Activated gamma-delta T cell treated with Interleukin-2 at 50 U/mL for 16 hours (primary cell): ENCODE results near the gene SORL1.
"Not testable (repeated sequence)": the region's sequence is repeated elsewhere in the genome, so short reads cannot be mapped to it uniquely, and the experiment has no call there.

Experiments
- DNase-seq: peaks from one replicate; pipeline ENCODE4 v3.0.0-alpha.2; 2020

The SORL1 gene

DNA sequence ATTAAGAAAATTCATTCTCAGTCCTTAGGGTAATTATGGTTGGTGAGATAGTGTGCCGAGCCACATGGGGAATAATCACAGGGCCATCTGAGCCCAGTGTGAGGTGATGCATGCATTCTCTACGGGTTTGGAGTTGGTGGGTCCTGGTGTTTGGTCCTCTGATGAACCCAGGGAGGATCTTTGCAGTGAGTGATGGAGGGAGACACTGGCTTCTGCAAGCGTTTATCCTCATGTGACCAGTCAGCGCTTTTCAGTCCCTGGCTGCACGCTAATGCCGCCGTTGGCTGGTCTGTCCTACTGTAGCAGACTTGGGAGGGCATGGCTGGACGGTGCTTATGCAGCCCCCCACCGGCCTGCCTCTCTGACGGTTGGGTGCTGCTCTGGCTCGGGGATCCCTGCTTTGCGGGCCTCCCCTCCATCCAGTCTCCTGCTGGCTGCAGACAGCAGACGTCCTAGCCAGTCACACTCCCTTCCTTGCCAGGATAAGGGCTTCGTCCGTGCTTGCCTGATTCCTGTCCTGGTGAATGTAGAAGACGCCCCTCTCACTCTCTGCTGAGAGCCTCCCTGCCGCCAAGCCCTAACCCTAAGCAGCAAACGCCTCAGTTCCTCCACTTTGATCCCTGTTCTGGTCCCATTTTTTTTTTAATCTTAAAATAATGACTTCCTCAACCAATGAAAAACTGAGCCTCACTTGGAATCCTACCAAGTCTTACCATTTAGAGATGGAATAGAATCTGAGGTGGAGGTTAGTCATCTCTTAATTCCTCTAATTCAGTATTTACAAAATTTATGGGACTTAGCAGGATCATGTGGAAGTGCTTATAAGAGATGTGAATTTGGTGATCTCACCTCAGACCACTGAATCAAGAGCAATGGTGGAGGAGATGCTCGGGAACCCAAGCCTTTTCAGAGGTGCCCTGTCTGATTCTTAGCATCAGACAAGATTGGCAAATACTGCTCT, 144.4 kb downstream of the SORL1 start:
- DNase-seq, result no peak

DNA sequence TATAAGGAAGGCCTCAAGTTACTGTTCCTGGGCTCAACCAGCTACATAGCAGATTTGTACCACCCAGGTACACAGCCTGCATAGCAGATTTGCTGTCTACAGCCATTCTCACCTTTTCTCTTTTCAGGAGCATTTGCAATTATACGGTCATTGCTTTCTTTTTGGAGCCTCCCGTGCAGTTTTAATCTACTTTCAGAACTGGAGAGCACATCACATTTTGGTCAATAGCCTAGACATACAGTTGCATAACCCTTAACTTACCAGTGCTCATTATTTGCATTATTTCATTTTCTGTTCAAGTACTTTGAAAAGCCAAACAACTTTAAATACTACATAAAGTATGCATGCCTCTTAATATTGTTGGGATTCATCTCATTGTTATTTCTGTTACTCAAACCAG, 151.2 kb downstream of the SORL1 start:
- DNase-seq, result no peak

GRCh38 chr11:121604152-121604551, 152.0 kb downstream of the SORL1 start:
- no peak for DNase-seq

GRCh38 chr11:121606354-121606753, 154.2 kb downstream of the SORL1 start:
- DNase-seq, result no peak

- no peak for DNase-seq
Measured at GRCh38 chr11:121607341-121607740, 155.2 kb downstream of the SORL1 start.

DNA sequence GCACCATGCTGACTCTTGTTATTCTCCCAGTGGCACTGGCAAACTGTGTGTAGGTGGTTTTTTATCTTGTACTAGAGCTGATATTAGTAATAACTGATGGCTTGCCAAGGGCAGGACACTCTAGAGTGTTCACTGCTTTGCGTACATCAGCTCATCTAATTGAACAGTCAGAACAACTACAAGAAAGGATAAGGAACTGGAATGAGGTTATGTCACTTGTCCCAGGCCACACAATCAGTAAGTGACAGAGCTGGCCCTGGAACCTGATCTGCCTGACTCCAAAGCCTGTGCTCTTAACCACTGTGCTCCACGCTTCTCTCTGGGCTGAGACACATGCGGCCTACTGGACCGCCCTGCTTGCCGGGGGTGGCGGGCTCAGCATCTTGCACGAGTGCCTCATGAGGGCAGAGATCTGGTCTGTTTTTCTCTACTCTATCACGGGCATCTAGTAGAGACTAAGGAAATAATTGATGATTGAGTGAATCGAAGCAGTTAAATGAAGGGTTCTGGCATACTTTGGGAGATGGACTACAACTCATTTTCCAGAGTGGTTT, 156.5 kb downstream of the SORL1 start:
- DNase-seq, result no peak

GRCh38 chr11:121610706-121611105, 158.6 kb downstream of the SORL1 start:
- no peak for DNase-seq

DNA sequence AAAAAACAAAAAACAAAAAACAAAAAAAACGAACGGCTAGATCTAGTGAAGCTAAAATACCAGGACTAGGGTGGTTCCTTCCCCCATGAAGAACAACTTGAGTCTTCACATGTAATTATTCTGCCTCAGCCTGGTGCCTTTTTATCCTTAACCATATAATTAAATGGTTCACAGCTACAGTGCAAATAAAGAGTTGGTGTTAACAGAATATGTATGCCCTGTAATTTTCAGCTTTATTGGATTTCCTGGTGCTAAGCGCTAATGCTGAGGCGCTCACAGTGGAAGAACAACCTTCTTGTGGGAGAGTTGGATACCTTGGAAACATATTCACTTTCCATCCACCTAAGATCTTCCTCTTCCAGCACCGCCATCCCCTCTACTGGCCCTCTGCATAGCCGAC, 159.1 kb downstream of the SORL1 start:
- no peak for DNase-seq

DNA sequence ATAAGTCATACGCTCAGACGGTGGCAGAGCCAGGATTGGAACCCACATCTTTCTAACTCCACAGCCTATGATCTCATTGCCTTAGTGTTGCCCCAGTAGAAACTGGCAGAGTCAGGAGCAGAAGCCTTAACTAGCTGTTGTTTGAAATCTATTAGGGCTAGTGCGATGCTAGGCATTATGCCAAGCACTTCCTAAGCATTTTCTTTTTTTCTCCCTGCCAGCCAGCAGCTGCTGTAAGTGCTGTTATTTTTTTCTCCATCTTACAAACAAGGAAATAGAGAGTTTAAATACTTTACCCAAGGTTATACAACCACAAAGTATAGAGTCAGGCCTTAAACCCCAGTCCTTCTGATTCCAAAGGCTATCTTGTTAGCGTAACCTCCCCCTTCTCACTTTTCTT, 161.6 kb downstream of the SORL1 start:
- no peak for DNase-seq

GRCh38 chr11:121614636-121615240, 162.6 kb downstream of the SORL1 start:
- no peak for DNase-seq

DNA sequence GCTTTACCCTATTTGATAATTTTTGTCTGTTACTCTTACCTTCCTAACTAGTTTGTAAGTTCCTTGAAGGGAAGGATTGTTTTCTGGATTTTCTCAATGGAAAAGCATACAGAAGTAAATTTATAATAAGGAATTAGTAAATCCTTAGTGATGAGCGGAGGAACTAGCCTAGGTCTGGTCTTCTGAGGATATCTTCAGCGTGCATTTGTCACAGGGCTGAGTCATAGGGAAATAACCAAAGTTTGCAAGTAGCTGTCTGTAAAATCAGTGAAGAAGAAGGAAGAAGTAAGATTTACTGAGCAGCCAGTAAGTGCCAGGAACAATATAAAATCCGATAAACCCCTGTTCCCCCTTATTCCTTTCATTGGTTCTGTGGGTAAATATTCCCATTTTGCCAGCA, 163.4 kb downstream of the SORL1 start:
- no peak for DNase-seq

GRCh38 chr11:121618516-121618915, 166.4 kb downstream of the SORL1 start:
- no peak for DNase-seq

- no peak for DNase-seq
Measured at GRCh38 chr11:121625777-121626506, 173.8 kb downstream of the SORL1 start.

- DNase-seq, result no peak
Measured at GRCh38 chr11:121626507-121626875, 174.4 kb downstream of the SORL1 start.

- DNase-seq, result no peak
Measured at GRCh38 chr11:121626980-121627379, 174.9 kb downstream of the SORL1 start.

DNA sequence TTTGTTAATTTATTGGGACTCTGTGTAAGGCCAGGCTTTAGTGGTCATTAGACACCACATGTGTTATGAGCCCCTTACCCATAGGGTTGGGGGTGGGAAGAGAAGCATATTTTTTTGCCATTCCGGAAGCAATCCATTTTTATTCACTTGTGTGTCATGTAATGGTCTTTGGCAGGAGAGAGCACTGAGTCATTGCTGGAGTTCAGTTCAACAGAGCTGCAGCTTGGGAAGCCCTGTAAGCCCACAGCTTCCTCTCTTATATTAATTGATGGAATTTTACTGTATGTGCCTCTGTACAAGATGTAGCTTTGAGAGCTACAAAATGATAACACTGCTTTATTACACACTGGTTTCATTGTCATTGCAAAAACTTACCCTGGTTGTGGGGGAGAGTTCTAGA, 177.9 kb downstream of the SORL1 start:
- DNase-seq, result no peak

DNA sequence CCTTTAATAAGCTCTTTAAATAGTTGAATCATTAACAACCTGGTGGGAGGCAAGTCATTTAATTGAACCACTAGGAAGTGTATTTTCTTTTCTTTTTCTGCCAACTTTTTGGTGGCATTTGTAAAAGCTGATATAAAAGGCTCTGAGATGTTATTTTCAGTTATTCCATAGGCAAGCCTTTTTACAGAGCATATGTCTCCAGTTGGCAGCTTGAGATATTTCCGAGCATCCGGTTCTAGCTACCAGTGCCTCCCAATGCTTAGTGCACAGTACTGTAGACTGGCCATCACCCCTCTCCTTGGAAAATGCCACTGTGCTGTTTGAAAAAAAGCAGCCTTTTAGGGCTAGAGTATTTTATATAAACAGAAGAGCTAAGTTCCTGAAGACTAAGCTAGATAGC, 179.3 kb downstream of the SORL1 start:
- DNase-seq, result no peak

- no peak for DNase-seq
Measured at GRCh38 chr11:121634273-121634672, 182.2 kb downstream of the SORL1 start.

DNA sequence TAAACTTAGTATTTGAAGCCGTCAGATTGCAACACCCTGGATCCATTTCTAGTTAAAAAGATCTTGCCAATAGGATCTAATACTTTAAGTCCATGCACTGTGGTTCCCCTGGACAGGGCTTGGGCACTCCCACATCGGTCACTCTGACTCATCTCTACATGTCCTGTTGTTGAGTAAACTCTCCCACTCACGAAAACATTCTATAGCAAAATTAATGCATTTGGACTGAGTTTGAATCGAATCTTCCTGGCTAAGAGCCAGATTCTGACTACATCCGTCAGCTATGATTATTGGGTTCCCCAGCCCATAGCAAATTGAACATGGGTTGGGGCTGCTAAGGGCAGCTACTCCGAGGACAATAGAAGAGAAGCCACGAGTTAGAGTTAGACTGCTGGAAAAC, 182.8 kb downstream of the SORL1 start:
- no peak for DNase-seq

- DNase-seq, result no peak
Measured at GRCh38 chr11:121636081-121636799, 184.1 kb downstream of the SORL1 start.

GRCh38 chr11:121636800-121637176, 184.7 kb downstream of the SORL1 start:
- DNase-seq, result no peak

GRCh38 chr11:121637587-121637986, 185.5 kb downstream of the SORL1 start:
- DNase-seq, result not testable (repeated sequence)
